Neural cell (in vitro differentiated cells): ENCODE data around the gene NOTCH3. TPM values are rescaled to one million over a fixed set of nuclear protein-coding genes. Genes with fewer than 3 reads are reported as not detected.

Experiments used
- H2AFZ ChIP-seq: fragments of 200-600, 300-800 bp; sonication (generic), shearing (Covaris generic); 2 replicates; pipeline ENCODE4 v1.6.0; 2014; ENCODE audit warnings: low read depth, mild to moderate bottlenecking, antibody characterized with exemption, low read length, moderate library complexity
- H3F3A ChIP-seq: fragments of 200-600 bp; shearing (Covaris generic); 2 replicates; pipeline ENCODE4 v1.6.1; 2016; ENCODE audit warnings: mild to moderate bottlenecking, moderate library complexity, mixed read lengths, antibody characterized with exemption, low read length; ENCODE audit not compliant: insufficient read depth, poor library complexity, severe bottlenecking
- H3K27ac ChIP-seq: fragments of 200-600, 300-800 bp; sonication (generic), shearing (Covaris generic); 2 replicates; pipeline ENCODE4 v1.5.1; 2014; ENCODE audit warnings: mild to moderate bottlenecking, low read length, moderate library complexity
- H3K27me3 ChIP-seq: fragments of 300-800, 200-600 bp; sonication (generic), shearing (Covaris generic); 2 replicates; pipeline ENCODE4 v1.6.0; 2014; ENCODE audit warnings: mild to moderate bottlenecking, low read depth, low read length, moderate library complexity; ENCODE audit not compliant: insufficient read depth
- H3K36me3 ChIP-seq: fragments of 300-800, 200-600 bp; sonication (generic), shearing (Covaris generic); 2 replicates; pipeline ENCODE4 v1.5.1; 2014; ENCODE audit warnings: mild to moderate bottlenecking, antibody characterized with exemption, low read length, moderate library complexity; ENCODE audit not compliant: insufficient read depth
- H3K4me2 ChIP-seq: fragments of 300-800, 200-600 bp; sonication (generic), shearing (Covaris generic); 2 replicates; pipeline ENCODE4 v1.6.0; 2014; ENCODE audit warnings: mild to moderate bottlenecking, low read length
- H3K4me3 ChIP-seq: fragments of 300-800, 200-600 bp; sonication (generic), shearing (Covaris generic); 2 replicates; pipeline ENCODE4 v1.5.1; 2014; ENCODE audit warnings: mild to moderate bottlenecking, low read length, moderate library complexity
- H3K79me2 ChIP-seq: fragments of 200-600 bp; shearing (Covaris generic); replicated peaks from 2 replicates; pipeline ENCODE4 v1.6.0; 2014; ENCODE audit warnings: mild to moderate bottlenecking, low read length, moderate library complexity; ENCODE audit not compliant: insufficient read depth
- H3K9ac ChIP-seq: fragments of 300-800, 200-600 bp; sonication (generic), shearing (Covaris generic); 2 replicates; pipeline ENCODE4 v1.6.1; 2016; ENCODE audit warnings: mild to moderate bottlenecking, low read length, mixed read lengths
- H3K9me2 ChIP-seq: fragments of 200-600 bp; shearing (Covaris generic); 2 replicates; pipeline ENCODE4 v1.6.1; 2016; ENCODE audit warnings: mild to moderate bottlenecking, low read length, mixed read lengths; ENCODE audit not compliant: insufficient read depth
- H3K9me3 ChIP-seq: fragments of 200-600, 300-800 bp; sonication (generic), shearing (Covaris generic); 2 replicates; pipeline ENCODE4 v1.6.1; 2016; ENCODE audit warnings: mild to moderate bottlenecking, mixed run types, low read length, moderate library complexity, mixed read lengths
- H4K20me1 ChIP-seq: fragments of 200-600 bp; shearing (Covaris generic); 2 replicates; pipeline ENCODE4 v1.6.1; 2016; ENCODE audit warnings: mild to moderate bottlenecking, mixed run types; ENCODE audit not compliant: insufficient read depth
- EP300 ChIP-seq: fragments of 450-650 bp; conservative IDR thresholded peaks from 2 replicates; pipeline ENCODE4 v1.6.1; 2014; ENCODE audit warnings: antibody characterized with exemption, mild to moderate bottlenecking, moderate library complexity; ENCODE audit not compliant: poor library complexity, severe bottlenecking
- EZH2 ChIP-seq: fragments of 200-600, 300-800 bp; shearing (Covaris generic), sonication (generic); IDR thresholded peaks from 2 replicates; pipeline ENCODE4 v1.6.1; 2014; ENCODE audit warnings: antibody characterized with exemption, low read length, borderline replicate concordance, mild to moderate bottlenecking; ENCODE audit not compliant: insufficient read depth, poor library complexity, severe bottlenecking
- MXI1 ChIP-seq: fragments of 450-650 bp; conservative IDR thresholded peaks from 2 replicates; pipeline ENCODE4 v1.6.1; 2014; ENCODE audit warnings: antibody characterized with exemption, mild to moderate bottlenecking; ENCODE audit not compliant: poor library complexity, severe bottlenecking
- POLR2AphosphoS5 ChIP-seq: IDR thresholded peaks from 2 replicates; pipeline ENCODE4 v1.6.1; 2012
- RAD21 ChIP-seq: fragments of 450-650 bp; conservative IDR thresholded peaks from 2 replicates; pipeline ENCODE4 v1.6.1; 2014; ENCODE audit warnings: antibody characterized with exemption, mild to moderate bottlenecking, moderate library complexity
- SMC3 ChIP-seq: fragments of 450-650 bp; conservative IDR thresholded peaks from 2 replicates; pipeline ENCODE4 v1.6.1; 2014; ENCODE audit warnings: antibody characterized with exemption, mild to moderate bottlenecking, moderate library complexity; ENCODE audit not compliant: poor library complexity
- TAF1 ChIP-seq: IDR thresholded peaks from 2 replicates; pipeline ENCODE4 v1.6.1; 2012; ENCODE audit warnings: low read depth
- polyA plus RNA-seq: library from polyadenylated mRNA; depleted of rRNA; stranded (reverse); fragments of >200 nt; gene quantifications from 2 replicates; pipeline ENCODE4 v1.2.3, GENCODE V29; 2014
- TF ChIP-seq, protein P1 (sequence below): IDR thresholded peaks from 2 replicates; pipeline ENCODE4 v1.6.1; 2012; ENCODE audit warnings: borderline replicate concordance
- TF ChIP-seq, protein P2 (sequence below): fragments of 450-650 bp; IDR thresholded peaks from 2 replicates; pipeline ENCODE4 v1.5.1; 2014; ENCODE audit warnings: antibody characterized with exemption, mild to moderate bottlenecking, moderate library complexity; ENCODE audit not compliant: poor library complexity, severe bottlenecking

NOTCH3 gene
- polyA plus RNA-seq, 1 donor from 2014 or later = 0.21 TPM

DNA sequence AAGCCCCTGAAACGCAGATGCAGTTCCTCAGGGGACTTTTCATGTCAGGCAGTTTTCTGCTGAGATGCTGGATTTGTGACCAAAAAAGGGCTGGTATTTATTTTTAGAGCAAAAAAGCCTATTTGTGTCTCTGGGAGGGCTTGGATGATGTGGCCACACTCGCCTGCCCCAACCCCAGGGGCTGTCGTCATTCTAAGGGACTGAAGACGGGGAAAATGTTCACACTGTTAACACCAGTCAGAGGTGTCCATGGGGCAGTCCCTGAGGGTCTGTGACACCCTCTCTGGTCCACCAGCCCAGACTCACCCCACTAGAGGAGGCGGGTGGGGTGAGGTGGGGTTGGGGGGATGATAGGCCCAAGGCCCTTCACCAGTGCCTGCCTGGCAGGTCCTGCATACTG, 47.3 kb upstream of the NOTCH3 start (continued):
- TF ChIP-seq, protein P1, sequence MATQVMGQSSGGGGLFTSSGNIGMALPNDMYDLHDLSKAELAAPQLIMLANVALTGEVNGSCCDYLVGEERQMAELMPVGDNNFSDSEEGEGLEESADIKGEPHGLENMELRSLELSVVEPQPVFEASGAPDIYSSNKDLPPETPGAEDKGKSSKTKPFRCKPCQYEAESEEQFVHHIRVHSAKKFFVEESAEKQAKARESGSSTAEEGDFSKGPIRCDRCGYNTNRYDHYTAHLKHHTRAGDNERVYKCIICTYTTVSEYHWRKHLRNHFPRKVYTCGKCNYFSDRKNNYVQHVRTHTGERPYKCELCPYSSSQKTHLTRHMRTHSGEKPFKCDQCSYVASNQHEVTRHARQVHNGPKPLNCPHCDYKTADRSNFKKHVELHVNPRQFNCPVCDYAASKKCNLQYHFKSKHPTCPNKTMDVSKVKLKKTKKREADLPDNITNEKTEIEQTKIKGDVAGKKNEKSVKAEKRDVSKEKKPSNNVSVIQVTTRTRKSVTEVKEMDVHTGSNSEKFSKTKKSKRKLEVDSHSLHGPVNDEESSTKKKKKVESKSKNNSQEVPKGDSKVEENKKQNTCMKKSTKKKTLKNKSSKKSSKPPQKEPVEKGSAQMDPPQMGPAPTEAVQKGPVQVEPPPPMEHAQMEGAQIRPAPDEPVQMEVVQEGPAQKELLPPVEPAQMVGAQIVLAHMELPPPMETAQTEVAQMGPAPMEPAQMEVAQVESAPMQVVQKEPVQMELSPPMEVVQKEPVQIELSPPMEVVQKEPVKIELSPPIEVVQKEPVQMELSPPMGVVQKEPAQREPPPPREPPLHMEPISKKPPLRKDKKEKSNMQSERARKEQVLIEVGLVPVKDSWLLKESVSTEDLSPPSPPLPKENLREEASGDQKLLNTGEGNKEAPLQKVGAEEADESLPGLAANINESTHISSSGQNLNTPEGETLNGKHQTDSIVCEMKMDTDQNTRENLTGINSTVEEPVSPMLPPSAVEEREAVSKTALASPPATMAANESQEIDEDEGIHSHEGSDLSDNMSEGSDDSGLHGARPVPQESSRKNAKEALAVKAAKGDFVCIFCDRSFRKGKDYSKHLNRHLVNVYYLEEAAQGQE = no peak
- no peak for TF ChIP-seq SMC3

DNA sequence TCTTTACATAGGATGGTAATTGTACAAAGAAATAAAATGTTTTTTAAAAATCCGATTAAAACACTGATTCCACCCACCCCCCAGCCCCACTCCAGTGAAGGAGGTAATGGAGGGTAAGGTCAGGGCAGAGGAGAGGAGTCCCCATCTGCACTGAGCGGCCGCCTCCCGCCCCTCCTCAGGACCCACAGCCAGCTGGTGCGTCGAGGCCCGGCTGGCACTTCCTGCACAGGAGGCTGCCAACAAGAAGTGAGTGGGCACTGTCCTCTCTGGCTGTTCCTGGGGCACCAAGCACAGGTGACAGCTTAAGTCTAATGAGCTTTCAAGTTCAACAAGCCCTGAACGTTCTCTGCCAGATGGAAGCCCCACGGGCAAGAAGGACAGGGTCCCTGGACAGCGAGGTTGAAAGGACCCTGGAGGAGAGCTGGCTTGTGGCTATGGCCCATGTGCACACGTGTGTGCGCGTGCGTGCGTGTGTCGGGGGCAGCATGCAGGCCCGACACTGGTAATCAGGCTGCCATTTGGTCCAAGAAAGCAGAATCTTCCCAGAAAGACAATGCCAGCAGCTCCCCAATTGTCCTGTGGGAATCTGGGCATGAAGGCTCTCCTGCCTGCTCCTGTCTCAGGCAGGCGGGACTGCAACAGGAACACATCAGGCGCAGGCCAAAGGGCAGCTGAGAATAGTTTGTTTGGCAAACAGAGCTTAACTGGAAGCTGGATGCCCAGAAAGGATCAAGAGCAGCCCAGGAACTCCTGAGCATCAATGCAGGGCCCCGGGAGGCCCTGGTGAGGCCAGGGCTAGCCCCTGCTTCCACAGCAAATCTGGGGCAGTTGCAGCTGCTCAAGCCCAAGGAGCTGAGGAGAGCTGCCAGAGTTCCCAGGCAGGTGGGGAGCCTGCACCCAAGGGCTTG, 46.6 kb upstream of the NOTCH3 start:
- no peak overlapping the region for H3K4me2 ChIP-seq

More for the DNA sequence above, 46.6 kb upstream of the NOTCH3 start:
- Histone ChIP-seq H4K20me1 (no peaks in the 10 kb centered on the region), H3K4me3 (no peak overlapping the region), H3K9me2 (no peaks in the 10 kb centered on the region), H3K36me3 (peaks cover 4% of the 10 kb centered on the region), H3K79me2 (no peaks in the 10 kb centered on the region), H3K9me3 (no peaks in the 10 kb centered on the region), H3F3A (no peaks in the 10 kb centered on the region), H3K27ac (no peak overlapping the region), H2AFZ (no peak overlapping the region), H3K9ac (no peak overlapping the region), H3K27me3 (no peaks in the 10 kb centered on the region)
- TF ChIP-seq POLR2AphosphoS5 (no peak), RAD21 (no peak), TAF1 (no peak), SMC3 (no peak), MXI1 (no peak), EZH2 (no peak), EP300 (no peak)
- TF ChIP-seq, protein P2, sequence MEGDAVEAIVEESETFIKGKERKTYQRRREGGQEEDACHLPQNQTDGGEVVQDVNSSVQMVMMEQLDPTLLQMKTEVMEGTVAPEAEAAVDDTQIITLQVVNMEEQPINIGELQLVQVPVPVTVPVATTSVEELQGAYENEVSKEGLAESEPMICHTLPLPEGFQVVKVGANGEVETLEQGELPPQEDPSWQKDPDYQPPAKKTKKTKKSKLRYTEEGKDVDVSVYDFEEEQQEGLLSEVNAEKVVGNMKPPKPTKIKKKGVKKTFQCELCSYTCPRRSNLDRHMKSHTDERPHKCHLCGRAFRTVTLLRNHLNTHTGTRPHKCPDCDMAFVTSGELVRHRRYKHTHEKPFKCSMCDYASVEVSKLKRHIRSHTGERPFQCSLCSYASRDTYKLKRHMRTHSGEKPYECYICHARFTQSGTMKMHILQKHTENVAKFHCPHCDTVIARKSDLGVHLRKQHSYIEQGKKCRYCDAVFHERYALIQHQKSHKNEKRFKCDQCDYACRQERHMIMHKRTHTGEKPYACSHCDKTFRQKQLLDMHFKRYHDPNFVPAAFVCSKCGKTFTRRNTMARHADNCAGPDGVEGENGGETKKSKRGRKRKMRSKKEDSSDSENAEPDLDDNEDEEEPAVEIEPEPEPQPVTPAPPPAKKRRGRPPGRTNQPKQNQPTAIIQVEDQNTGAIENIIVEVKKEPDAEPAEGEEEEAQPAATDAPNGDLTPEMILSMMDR = no peak
- TF ChIP-seq, protein P1 = no peak
